HEK293 (cell line): ENCODE data around the gene NAT10.
"Not testable (repeated sequence)": the region's sequence is repeated elsewhere in the genome, so short reads cannot be mapped to it uniquely, and the experiment has no call there.

Experiments
- PRDM1 ChIP-seq: fragments of 450-650 bp; formaldehyde crosslinking; IDR thresholded peaks from 2 replicates; pipeline ENCODE4; 2016; ENCODE audit warnings: missing biosample characterization, missing genetic modification characterization
- SP7 ChIP-seq: fragments of 450-650 bp; formaldehyde crosslinking; IDR thresholded peaks from 2 replicates; pipeline ENCODE4 v1.5.1; 2016; ENCODE audit warnings: missing biosample characterization, missing genetic modification characterization
- ZNF292 ChIP-seq: fragments of 450-650 bp; formaldehyde crosslinking; IDR thresholded peaks from 2 replicates; pipeline ENCODE4 v1.5.1; 2016; ENCODE audit warnings: low read depth, missing biosample characterization, missing genetic modification characterization, borderline replicate concordance
- ZNF423 ChIP-seq: fragments of 450-650 bp; formaldehyde crosslinking; IDR thresholded peaks from 2 replicates; pipeline ENCODE4 v1.5.1; 2016; ENCODE audit warnings: missing biosample characterization, missing genetic modification characterization
- TF ChIP-seq, protein P1 (sequence below): fragments of 450-650 bp; formaldehyde crosslinking; IDR thresholded peaks from 2 replicates; pipeline ENCODE4 v1.5.1; 2016; ENCODE audit warnings: missing biosample characterization, missing genetic modification characterization

DNA sequence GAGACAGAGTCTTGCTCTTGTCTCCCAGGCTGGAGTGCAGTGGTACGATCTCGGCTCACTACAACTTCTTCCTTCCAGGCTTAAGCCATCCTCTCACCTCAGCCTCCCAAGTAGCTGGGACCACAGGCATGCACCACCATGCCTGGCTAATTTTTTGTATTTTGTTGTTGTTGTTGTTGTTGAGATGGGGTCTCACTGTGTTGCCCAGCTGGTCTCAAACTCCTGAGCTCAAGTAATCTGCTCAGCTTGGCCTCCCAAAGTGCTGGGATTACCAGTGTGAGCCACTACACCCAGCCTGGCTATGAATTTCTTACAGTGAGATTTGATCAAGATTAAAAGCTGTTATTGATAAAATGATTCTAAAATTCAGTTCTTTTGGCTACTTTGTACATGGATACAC lies 10.5 kb upstream of the NAT10 start:
- TF ChIP-seq, protein P1, sequence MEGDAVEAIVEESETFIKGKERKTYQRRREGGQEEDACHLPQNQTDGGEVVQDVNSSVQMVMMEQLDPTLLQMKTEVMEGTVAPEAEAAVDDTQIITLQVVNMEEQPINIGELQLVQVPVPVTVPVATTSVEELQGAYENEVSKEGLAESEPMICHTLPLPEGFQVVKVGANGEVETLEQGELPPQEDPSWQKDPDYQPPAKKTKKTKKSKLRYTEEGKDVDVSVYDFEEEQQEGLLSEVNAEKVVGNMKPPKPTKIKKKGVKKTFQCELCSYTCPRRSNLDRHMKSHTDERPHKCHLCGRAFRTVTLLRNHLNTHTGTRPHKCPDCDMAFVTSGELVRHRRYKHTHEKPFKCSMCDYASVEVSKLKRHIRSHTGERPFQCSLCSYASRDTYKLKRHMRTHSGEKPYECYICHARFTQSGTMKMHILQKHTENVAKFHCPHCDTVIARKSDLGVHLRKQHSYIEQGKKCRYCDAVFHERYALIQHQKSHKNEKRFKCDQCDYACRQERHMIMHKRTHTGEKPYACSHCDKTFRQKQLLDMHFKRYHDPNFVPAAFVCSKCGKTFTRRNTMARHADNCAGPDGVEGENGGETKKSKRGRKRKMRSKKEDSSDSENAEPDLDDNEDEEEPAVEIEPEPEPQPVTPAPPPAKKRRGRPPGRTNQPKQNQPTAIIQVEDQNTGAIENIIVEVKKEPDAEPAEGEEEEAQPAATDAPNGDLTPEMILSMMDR (tag by site-specific recombination): not testable (repeated sequence)
- TF ChIP-seq ZNF423 (tag by site-specific recombination); ZNF292; SP7 (tag by site-specific recombination); PRDM1: not testable (repeated sequence)
